ENCODE measurements around the gene HRAS.

HRAS gene

GRCh38 chr11:553988-554340, 18.6 kb upstream of the HRAS start:
- Histone ChIP-seq H3K9me3 (ENCODE audit: control insufficient read depth in 5 of 5, low read length in 5 of 5) (no peaks in the 10 kb centered on the region), H3K27me3 (ENCODE audit: control insufficient read depth in 5 of 5, insufficient read depth in 4 of 5, low read length in 5 of 5) (peaks cover 49 to 71% (median 60%) of the 10 kb centered on the region in 5 donors), H3K4me1 (ENCODE audit: control insufficient read depth in 5 of 5, insufficient read depth in 5 of 5, low read length in 5 of 5) (peaks cover 0 to 9% (median 5%) of the 10 kb centered on the region in 5 donors), H3K9ac (ENCODE audit: low read length in 5 of 5) (no peak overlapping the region), H3K27ac (ENCODE audit: low read depth, low read length) (no peak overlapping the region), H3K4me3 (ENCODE audit: low read depth in 1 of 5, low read length in 5 of 5) (no peak overlapping the region), H3K36me3 (ENCODE audit: control insufficient read depth in 5 of 5, insufficient read depth in 5 of 5, low read length in 5 of 5) (no peaks in the 10 kb centered on the region)

DNA sequence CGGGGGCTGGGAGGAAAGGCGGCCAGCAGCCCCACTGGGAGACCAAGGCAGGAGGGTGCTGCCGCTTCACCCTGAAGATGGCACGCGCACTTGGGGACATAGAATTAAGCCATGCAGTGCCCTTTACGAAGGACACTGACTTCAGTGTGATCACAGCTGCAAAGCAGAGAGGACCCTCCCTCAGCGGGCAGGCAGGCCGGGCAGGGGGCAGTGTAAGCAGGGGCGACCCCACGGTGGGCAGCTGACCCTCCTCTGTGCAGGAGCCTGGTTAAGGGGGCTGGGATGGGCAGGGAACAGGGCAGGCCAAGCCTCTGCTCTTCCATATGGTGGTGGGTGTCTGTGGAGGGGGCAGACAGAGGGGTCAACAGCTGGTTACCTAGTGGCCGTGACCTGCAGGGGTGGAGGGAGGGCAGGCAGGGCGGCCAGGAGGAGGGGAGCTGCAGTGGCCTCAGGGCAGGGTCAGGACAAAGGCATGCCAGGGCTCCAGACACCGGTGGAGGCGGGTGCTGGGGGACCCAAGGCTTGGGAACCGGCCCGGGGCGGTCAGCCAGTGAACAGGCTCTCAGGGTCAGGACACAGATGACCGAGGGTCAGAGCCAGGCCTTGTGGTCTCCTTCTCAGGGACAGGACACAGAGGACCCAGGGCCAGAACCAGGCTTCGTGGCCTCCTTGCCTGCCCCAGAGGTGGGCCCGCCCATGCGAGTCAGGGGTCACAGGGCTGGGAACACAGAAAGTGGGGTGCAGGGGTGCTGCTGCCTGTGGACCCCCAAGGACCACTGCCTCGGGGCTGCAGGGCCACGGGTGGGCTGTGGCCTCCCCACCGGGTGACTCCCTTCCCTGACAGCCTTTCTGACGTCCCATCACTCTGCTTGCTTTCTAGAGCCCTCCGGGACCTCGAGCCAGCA, 18.0 kb upstream of the HRAS start:
- no peak overlapping the region for H3K4me3 ChIP-seq (ENCODE audit: low read depth in 1 of 5, low read length in 5 of 5)
- H3K4me1 ChIP-seq (ENCODE audit: control insufficient read depth in 5 of 5, insufficient read depth in 5 of 5, low read length in 5 of 5) = peaks cover 0 to 9% (median 5%) of the 10 kb centered on the region in 5 donors
- H3K9me3 ChIP-seq (ENCODE audit: control insufficient read depth in 5 of 5, low read length in 5 of 5) = no peaks in the 10 kb centered on the region
- H3K27ac ChIP-seq (ENCODE audit: low read depth, low read length) = no peak overlapping the region
- no peaks in the 10 kb centered on the region for H3K36me3 ChIP-seq (ENCODE audit: control insufficient read depth in 5 of 5, insufficient read depth in 5 of 5, low read length in 5 of 5)
- H3K27me3 ChIP-seq (ENCODE audit: control insufficient read depth in 5 of 5, insufficient read depth in 4 of 5, low read length in 5 of 5) = peaks cover 49 to 64% (median 55%) of the 10 kb centered on the region in 5 donors
- H3K9ac ChIP-seq (ENCODE audit: low read length in 5 of 5) = no peak overlapping the region

DNA sequence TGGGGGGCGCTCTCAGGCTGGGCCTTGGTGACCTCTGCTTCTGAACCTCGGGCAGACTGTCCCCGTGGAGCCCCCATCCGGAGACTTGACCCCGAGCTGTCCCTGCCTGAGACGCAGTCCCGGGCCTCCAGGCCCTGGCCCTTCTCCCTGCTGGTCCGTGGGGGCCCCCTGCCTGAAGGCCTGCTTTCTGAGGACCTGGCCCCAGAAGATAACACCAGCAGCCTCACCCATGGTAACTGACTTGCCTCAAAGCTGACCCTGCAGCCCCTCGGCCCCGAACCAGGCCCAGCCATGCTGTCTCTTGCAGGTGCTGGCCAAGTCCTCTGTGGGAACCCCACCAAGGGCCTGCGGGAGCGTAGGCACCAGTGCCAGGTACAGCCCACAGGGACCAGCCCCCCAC, 16.2 kb upstream of the HRAS start:
- no peaks in the 10 kb centered on the region for H3K36me3 ChIP-seq (ENCODE audit: control insufficient read depth in 5 of 5, insufficient read depth in 5 of 5, low read length in 5 of 5)
- H3K9me3 ChIP-seq (ENCODE audit: control insufficient read depth in 5 of 5, low read length in 5 of 5) = no peaks in the 10 kb centered on the region
- H3K4me1 ChIP-seq (ENCODE audit: control insufficient read depth in 5 of 5, insufficient read depth in 5 of 5, low read length in 5 of 5) = peaks cover 0 to 9% (median 5%) of the 10 kb centered on the region in 5 donors
- peaks cover 33 to 48% (median 39%) of the 10 kb centered on the region in 5 donors for H3K27me3 ChIP-seq (ENCODE audit: control insufficient read depth in 5 of 5, insufficient read depth in 4 of 5, low read length in 5 of 5)
- H3K4me3 ChIP-seq (ENCODE audit: low read depth in 1 of 5, low read length in 5 of 5) = no peak overlapping the region
- no peak overlapping the region for H3K27ac ChIP-seq (ENCODE audit: low read depth, low read length)
- no peak overlapping the region for H3K9ac ChIP-seq (ENCODE audit: low read length in 5 of 5)

- H3K9me3 ChIP-seq (ENCODE audit: control insufficient read depth in 5 of 5, low read length in 5 of 5) = no peaks in the 10 kb centered on the region
- peaks cover 0 to 8% (median 5%) of the 10 kb centered on the region in 5 donors for H3K4me1 ChIP-seq (ENCODE audit: control insufficient read depth in 5 of 5, insufficient read depth in 5 of 5, low read length in 5 of 5)
- H3K27me3 ChIP-seq (ENCODE audit: control insufficient read depth in 5 of 5, insufficient read depth in 4 of 5, low read length in 5 of 5) = peaks cover 28 to 43% (median 35%) of the 10 kb centered on the region in 5 donors
These were observed 15.8 kb upstream of the HRAS start for GRCh38 chr11:551131-551530.

GRCh38 chr11:550746-551085, 15.3 kb upstream of the HRAS start:
- Histone ChIP-seq H3K27ac (ENCODE audit: low read depth, low read length) (no peak overlapping the region), H3K36me3 (ENCODE audit: control insufficient read depth in 5 of 5, insufficient read depth in 5 of 5, low read length in 5 of 5) (no peaks in the 10 kb centered on the region), H3K4me3 (ENCODE audit: low read depth in 1 of 5, low read length in 5 of 5) (no peak overlapping the region), H3K9ac (ENCODE audit: low read length in 5 of 5) (no peak overlapping the region), H3K4me1 (ENCODE audit: control insufficient read depth in 5 of 5, insufficient read depth in 5 of 5, low read length in 5 of 5) (peaks cover 0 to 8% (median 5%) of the 10 kb centered on the region in 5 donors), H3K27me3 (ENCODE audit: control insufficient read depth in 5 of 5, insufficient read depth in 4 of 5, low read length in 5 of 5) (peaks cover 25 to 39% (median 35%) of the 10 kb centered on the region in 5 donors), H3K9me3 (ENCODE audit: control insufficient read depth in 5 of 5, low read length in 5 of 5) (no peaks in the 10 kb centered on the region)

More at GRCh38 chr11:551131-551530, 15.8 kb upstream of the HRAS start:
- Histone ChIP-seq H3K36me3 (ENCODE audit: control insufficient read depth in 5 of 5, insufficient read depth in 5 of 5, low read length in 5 of 5) (no peaks in the 10 kb centered on the region), H3K27ac (ENCODE audit: low read depth, low read length) (no peak overlapping the region), H3K9ac (ENCODE audit: low read length in 5 of 5) (no peak overlapping the region), H3K4me3 (ENCODE audit: low read depth in 1 of 5, low read length in 5 of 5) (no peak overlapping the region)

DNA sequence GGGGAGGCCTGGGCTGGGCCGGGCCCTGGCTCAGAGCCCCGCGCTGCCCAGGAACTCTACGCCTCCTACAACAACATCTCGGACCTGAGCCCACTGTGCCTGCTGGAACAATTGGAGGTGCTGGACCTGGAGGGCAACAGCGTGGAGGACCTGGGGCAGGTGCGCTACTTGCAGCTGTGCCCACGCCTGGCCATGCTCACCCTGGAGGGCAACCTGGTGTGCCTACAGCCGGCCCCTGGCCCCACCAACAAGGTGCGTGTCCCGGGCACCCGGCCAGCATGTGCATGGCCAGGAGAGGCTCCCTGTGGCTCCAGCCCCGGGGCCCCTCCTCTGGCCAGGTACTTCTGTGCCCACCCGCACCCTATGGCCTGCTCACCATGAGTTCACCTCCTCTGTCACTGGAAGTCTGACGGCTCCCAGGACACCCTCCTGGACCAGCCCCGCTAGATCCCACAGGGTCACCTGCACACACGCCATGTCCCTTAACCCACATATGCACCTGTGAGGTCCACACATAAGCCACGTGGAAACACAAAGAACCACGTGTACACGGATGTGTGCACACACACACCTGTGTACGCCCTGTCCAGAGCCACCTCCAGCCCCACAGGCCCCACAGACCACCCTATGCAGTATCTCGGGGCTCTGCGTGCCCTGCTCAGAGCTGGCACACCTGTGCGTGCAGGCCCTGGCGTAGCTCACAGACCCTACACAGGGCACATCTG, 14.8 kb upstream of the HRAS start:
- H3K9me3 ChIP-seq (ENCODE audit: control insufficient read depth in 5 of 5, low read length in 5 of 5) = no peaks in the 10 kb centered on the region
- H3K36me3 ChIP-seq (ENCODE audit: control insufficient read depth in 5 of 5, insufficient read depth in 5 of 5, low read length in 5 of 5) = no peaks in the 10 kb centered on the region
- H3K9ac ChIP-seq (ENCODE audit: low read length in 5 of 5) = no peak overlapping the region
- H3K4me1 ChIP-seq (ENCODE audit: control insufficient read depth in 5 of 5, insufficient read depth in 5 of 5, low read length in 5 of 5) = peaks cover 0 to 6% (median 5%) of the 10 kb centered on the region in 5 donors
- no peak overlapping the region for H3K4me3 ChIP-seq (ENCODE audit: low read depth in 1 of 5, low read length in 5 of 5)
- no peak overlapping the region for H3K27ac ChIP-seq (ENCODE audit: low read depth, low read length)
- peaks cover 25 to 36% (median 33%) of the 10 kb centered on the region in 5 donors for H3K27me3 ChIP-seq (ENCODE audit: control insufficient read depth in 5 of 5, insufficient read depth in 4 of 5, low read length in 5 of 5)

DNA sequence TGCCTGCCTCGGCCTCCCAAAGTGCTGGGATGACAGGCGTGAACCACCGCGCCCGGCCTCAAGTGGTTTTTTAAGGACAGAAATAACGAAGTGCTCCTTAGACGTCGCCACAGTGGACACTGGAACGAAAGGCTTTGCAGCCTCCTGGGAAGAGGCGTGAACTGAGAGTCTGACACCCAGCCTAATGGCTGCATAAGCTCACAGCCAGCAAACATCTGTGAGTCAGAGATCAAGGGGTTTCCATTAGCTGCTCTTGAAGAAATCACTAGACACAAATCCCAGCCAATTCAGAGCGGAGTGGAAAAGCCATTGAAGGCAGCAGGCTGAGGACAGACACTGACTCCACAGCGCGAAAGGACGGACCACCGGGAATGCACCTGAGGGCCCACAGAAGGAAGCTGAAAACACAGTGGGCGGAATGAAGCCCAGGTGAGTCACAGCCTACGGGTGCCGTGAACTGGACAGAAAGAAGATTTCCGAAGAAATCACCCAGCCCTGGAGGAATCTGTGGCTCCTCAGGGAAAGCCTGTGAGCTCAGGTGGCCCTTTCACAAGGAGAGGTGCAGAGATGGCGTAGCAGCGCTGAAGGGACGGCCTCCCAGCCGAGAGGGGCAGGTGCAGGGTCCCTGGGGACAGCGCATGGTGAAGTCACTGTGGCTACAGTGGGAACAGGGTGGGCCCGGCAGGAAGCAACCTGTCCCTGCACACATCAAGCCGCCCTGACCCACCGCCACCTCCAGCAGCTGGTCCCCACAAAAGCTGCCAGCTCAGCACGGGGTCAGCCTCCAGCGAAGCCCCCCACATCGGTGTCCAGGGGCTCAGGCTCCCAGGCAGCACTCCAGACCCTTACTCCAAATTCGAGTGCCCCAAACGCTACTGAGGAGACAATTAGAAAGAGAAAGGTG, 13.6 kb upstream of the HRAS start:
- no peaks in the 10 kb centered on the region for H3K9me3 ChIP-seq (ENCODE audit: control insufficient read depth in 5 of 5, low read length in 5 of 5)
- peaks cover 18 to 28% (median 23%) of the 10 kb centered on the region in 5 donors for H3K27me3 ChIP-seq (ENCODE audit: control insufficient read depth in 5 of 5, insufficient read depth in 4 of 5, low read length in 5 of 5)
- H3K36me3 ChIP-seq (ENCODE audit: control insufficient read depth in 5 of 5, insufficient read depth in 5 of 5, low read length in 5 of 5) = no peaks in the 10 kb centered on the region
- no peaks in the 10 kb centered on the region for H3K4me1 ChIP-seq (ENCODE audit: control insufficient read depth in 5 of 5, insufficient read depth in 5 of 5, low read length in 5 of 5)
- H3K27ac ChIP-seq (ENCODE audit: low read depth, low read length) = no peak overlapping the region
- no peak overlapping the region for H3K4me3 ChIP-seq (ENCODE audit: low read depth in 1 of 5, low read length in 5 of 5)
- H3K9ac ChIP-seq (ENCODE audit: low read length in 5 of 5) = no peak overlapping the region

GRCh38 chr11:545171-545570, 9.8 kb upstream of the HRAS start:
- no peaks in the 10 kb centered on the region for H3K36me3 ChIP-seq (ENCODE audit: control insufficient read depth in 5 of 5, insufficient read depth in 5 of 5, low read length in 5 of 5)
- no peaks in the 10 kb centered on the region for H3K9me3 ChIP-seq (ENCODE audit: control insufficient read depth in 5 of 5, low read length in 5 of 5)
- no peak overlapping the region for H3K4me3 ChIP-seq (ENCODE audit: low read depth in 1 of 5, low read length in 5 of 5)
- no peak overlapping the region for H3K27ac ChIP-seq (ENCODE audit: low read depth, low read length)
- no peak overlapping the region for H3K9ac ChIP-seq (ENCODE audit: low read length in 5 of 5)
- peaks cover 0 to 11% (median 3%) of the 10 kb centered on the region in 5 donors for H3K27me3 ChIP-seq (ENCODE audit: control insufficient read depth in 5 of 5, insufficient read depth in 4 of 5, low read length in 5 of 5)
- H3K4me1 ChIP-seq (ENCODE audit: control insufficient read depth in 5 of 5, insufficient read depth in 5 of 5, low read length in 5 of 5) = no peaks in the 10 kb centered on the region

- Histone ChIP-seq H3K4me1 (ENCODE audit: control insufficient read depth in 5 of 5, insufficient read depth in 5 of 5, low read length in 5 of 5) (no peaks in the 10 kb centered on the region), H3K27me3 (ENCODE audit: control insufficient read depth in 5 of 5, insufficient read depth in 4 of 5, low read length in 5 of 5) (peaks cover 0 to 15% (median 3%) of the 10 kb centered on the region in 5 donors), H3K36me3 (ENCODE audit: control insufficient read depth in 5 of 5, insufficient read depth in 5 of 5, low read length in 5 of 5) (no peaks in the 10 kb centered on the region), H3K9me3 (ENCODE audit: control insufficient read depth in 5 of 5, low read length in 5 of 5) (no peaks in the 10 kb centered on the region), H3K4me3 (ENCODE audit: low read depth in 1 of 5, low read length in 5 of 5) (no peak overlapping the region), H3K9ac (ENCODE audit: low read length in 5 of 5) (no peak overlapping the region), H3K27ac (ENCODE audit: low read depth, low read length) (no peak overlapping the region)
These were observed 9.4 kb upstream of the HRAS start for GRCh38 chr11:544817-545166.

All from subcutaneous abdominal adipose tissue (tissue), 5 donors.